CD14-positive monocyte (primary cell): ENCODE results near the gene LRRC43. TPM values are rescaled to one million over a fixed set of nuclear protein-coding genes. Genes with fewer than 3 reads are reported as not detected.

ENCODE experiments used
- DNase-seq, 3 donors: peaks; one replicate each; pipeline ENCODE4 v3.0.0-alpha.2; 2011 to 2022
- H2AFZ ChIP-seq: 2 replicates; pipeline ENCODE4 v1.6.0; 2012; ENCODE audit warnings: mild to moderate bottlenecking, low read depth, low read length, inconsistent platforms; ENCODE audit not compliant: insufficient read depth, poor library complexity, severe bottlenecking
- H3K27ac ChIP-seq, 2 donors: 1 replicate in 1 of 2; 2 replicates in 1 of 2; pipeline ENCODE4 v1.5.1; 2012 to 2013; ENCODE audit warnings: low read length in 2 of 2, control low read depth in 1 of 2, inconsistent platforms in 1 of 2, low read depth in 1 of 2, mild to moderate bottlenecking in 1 of 2
- H3K27me3 ChIP-seq, 2 donors: one replicate each; pipeline versions ENCODE4 v1.6.0 to v1.6.1; 2011 to 2013; ENCODE audit warnings: low read length in 2 of 2; ENCODE audit not compliant: control insufficient read depth in 2 of 2, insufficient read depth in 2 of 2
- H3K36me3 ChIP-seq, 2 donors: replicated peaks in 1 of 2; 1 replicate in 1 of 2; 2 replicates in 1 of 2; pipeline versions ENCODE4 v1.5.1 to v1.6.1; 2012 to 2013; ENCODE audit warnings: low read length in 2 of 2, control low read depth in 1 of 2, inconsistent platforms in 1 of 2, mild to moderate bottlenecking in 1 of 2; ENCODE audit not compliant: insufficient read depth in 2 of 2, control insufficient read depth in 1 of 2
- H3K4me1 ChIP-seq, 2 donors: 1 replicate in 1 of 2; 2 replicates in 1 of 2; pipeline versions ENCODE4 v1.5.1 to v1.6.1; 2012 to 2013; ENCODE audit warnings: low read length in 2 of 2, control low read depth in 1 of 2, inconsistent platforms in 1 of 2, mild to moderate bottlenecking in 1 of 2, moderate library complexity in 1 of 2; ENCODE audit not compliant: insufficient read depth in 2 of 2, control insufficient read depth in 1 of 2
- H3K4me2 ChIP-seq: replicated peaks from 2 replicates; pipeline ENCODE3; 2012; ENCODE audit warnings: low read length, moderate library complexity, mild to moderate bottlenecking; ENCODE audit not compliant: poor library complexity, severe bottlenecking; ENCODE audit errors: extremely low read depth
- H3K4me3 ChIP-seq, 3 experiments: fragments of 200-600 bp in 1 of 3; sonication (generic) in 1 of 3; replicated peaks in 1 of 3; 1 replicate in 2 of 3; 2 replicates in 1 of 3; pipeline ENCODE4 v1.5.1; 2011 to 2013; ENCODE audit warnings: low read length in 3 of 3, mild to moderate bottlenecking in 3 of 3, control low read depth in 2 of 3, low read depth in 2 of 3, inconsistent platforms in 1 of 3, moderate library complexity in 1 of 3
- H3K79me2 ChIP-seq: 2 replicates; pipeline ENCODE4 v1.6.0; 2012; ENCODE audit warnings: mild to moderate bottlenecking, control low read depth, inconsistent platforms, low read length, moderate library complexity; ENCODE audit not compliant: insufficient read depth
- H3K9ac ChIP-seq: 2 replicates; pipeline ENCODE4 v1.6.0; 2017; ENCODE audit warnings: low read length, mild to moderate bottlenecking; ENCODE audit not compliant: insufficient read depth, poor library complexity, severe bottlenecking
- H3K9me3 ChIP-seq, 2 donors: replicated peaks in 1 of 2; 1 replicate in 1 of 2; 2 replicates in 1 of 2; pipeline versions ENCODE4 v1.5.1 to v1.6.1; 2012 to 2013; ENCODE audit warnings: low read length in 2 of 2, control low read depth in 1 of 2; ENCODE audit not compliant: control insufficient read depth in 1 of 2, insufficient read depth in 1 of 2
- H4K20me1 ChIP-seq: 2 replicates; pipeline ENCODE4 v1.6.0; 2012; ENCODE audit warnings: mild to moderate bottlenecking, low read length, control low read depth, moderate library complexity; ENCODE audit not compliant: insufficient read depth
- H3K27ac Mint-ChIP-seq, 7 donors: one replicate each; pipeline ENCODE4 v1.8.0; 2020; ENCODE audit warnings: mild to moderate bottlenecking in 7 of 7, mixed read lengths in 7 of 7, moderate library complexity in 6 of 7, inconsistent platforms in 2 of 7
- H3K27me3 Mint-ChIP-seq, 3 donors: one replicate each; pipeline ENCODE4 v1.8.0; 2021 to 2022; ENCODE audit warnings: low read depth in 3 of 3, mild to moderate bottlenecking in 3 of 3, mixed read lengths in 3 of 3, moderate library complexity in 3 of 3, inconsistent platforms in 1 of 3
- H3K36me3 Mint-ChIP-seq, 2 donors: one replicate each; pipeline ENCODE4 v1.8.0; 2020; ENCODE audit warnings: mixed read lengths in 2 of 2, inconsistent platforms in 1 of 2, mild to moderate bottlenecking in 1 of 2
- H3K4me1 Mint-ChIP-seq: one replicate; pipeline ENCODE4 v1.8.0; 2020; ENCODE audit warnings: mild to moderate bottlenecking, mixed read lengths
- H3K4me3 Mint-ChIP-seq, 2 donors: one replicate each; pipeline ENCODE4 v1.8.0; 2020; ENCODE audit warnings: mild to moderate bottlenecking in 2 of 2, mixed read lengths in 2 of 2, moderate library complexity in 1 of 2
- H3K9me3 Mint-ChIP-seq, 7 donors: one replicate each; pipeline ENCODE4 v1.8.0; 2020 to 2022; ENCODE audit warnings: mixed read lengths in 7 of 7, mild to moderate bottlenecking in 6 of 7, moderate library complexity in 6 of 7, inconsistent platforms in 2 of 7
- CTCF ChIP-seq: fragments of 200-600 bp; IDR thresholded peaks from one replicate; pipeline ENCODE4 v1.8.0; 2022; ENCODE audit warnings: antibody characterized with exemption, mild to moderate bottlenecking
- WGBS: methylation state at CpG from one replicate; pipeline ENCODE4 v1.1.5; 2013; ENCODE audit warnings: missing lambda C conversion rate; ENCODE audit not compliant: insufficient coverage; 5-methylcytosine and 5-hydroxymethylcytosine counted together
- intact Hi-C, 2 donors: fragments of 100-400 bp; cut with micrococcal nuclease; formaldehyde crosslinking; loops; one replicate each; pipeline versions ENCODE4 v1.15.0 to v1.15.1; 2023
- polyA plus RNA-seq, 3 donors: library from polyadenylated mRNA; depleted of rRNA in 1 of 3; unstranded in 2 of 3; stranded (reverse) in 1 of 3; fragments of 300-500 nt in 2 of 3; fragments of >200 nt in 1 of 3; fragmentation: Illumina TruSeq in 2 of 3; gene quantifications; 1 replicate in 2 of 3; 2 replicates in 1 of 3; pipeline ENCODE4 v1.2.3, GENCODE V29; 2012 to 2021

The LRRC43 gene
- polyA plus RNA-seq, 3 donors = 0.19 TPM; not detected in 2

- Mint-ChIP-seq H3K4me1 (no peaks in the 10 kb centered on the region), H3K27ac (peak overlapping the region in 3 of 7 donors; percentile 1 to 74 (median 23)), H3K9me3 (no peaks in the 10 kb centered on the region), H3K27me3 (peaks cover 0 to 2% (median 0%) of the 10 kb centered on the region in 3 donors), H3K4me3 (no peak overlapping the region), H3K36me3 (peaks cover 49 to 73% of the 10 kb centered on the region in 2 donors)
- H3K4me2 ChIP-seq = no peak overlapping the region
- H3K27ac ChIP-seq = no peak overlapping the region
- H3K79me2 ChIP-seq = no peaks in the 10 kb centered on the region
- no peak for DNase-seq
- TF ChIP-seq CTCF = no peak
- H3K4me1 ChIP-seq = no peaks in the 10 kb centered on the region
- peaks cover 70 to 74% of the 10 kb centered on the region in 2 donors for H3K36me3 ChIP-seq
- no peaks in the 10 kb centered on the region for H3K27me3 ChIP-seq
- H3K9me3 ChIP-seq = no peaks in the 10 kb centered on the region
- no peak overlapping the region for H3K4me3 ChIP-seq
- WGBS = 94% methylated on average over 18 of the region's 21 CpGs
- no peak overlapping the region for H3K9ac ChIP-seq
- peaks cover 59% of the 10 kb centered on the region for H4K20me1 ChIP-seq
- H2AFZ ChIP-seq = no peak overlapping the region
- intact Hi-C loops = no loop called here
These were observed 40.8 kb upstream of the LRRC43 start for GRCh38 chr12:122141911-122142725.

DNA sequence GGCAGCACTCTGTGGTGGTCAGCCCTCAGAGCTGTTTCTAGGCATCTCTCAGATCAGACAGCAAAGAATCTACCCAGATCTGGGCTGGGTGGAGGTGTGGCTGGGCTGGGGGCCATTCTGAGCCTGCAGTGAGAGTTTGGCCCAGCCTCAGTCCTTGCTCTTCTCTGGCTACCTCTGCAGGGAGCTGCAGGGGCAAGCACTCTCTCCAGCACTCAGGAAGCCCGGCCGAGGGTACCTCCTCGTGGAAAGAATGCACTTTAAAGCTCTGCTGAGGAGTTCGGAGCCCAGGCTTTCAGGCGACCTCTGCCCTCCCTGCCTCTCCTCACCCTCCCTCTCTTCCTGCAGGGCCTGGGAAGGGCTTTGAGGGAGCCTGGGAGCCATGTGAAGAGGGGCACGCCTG is 40.1 kb upstream of the LRRC43 start:
- peaks cover 66% of the 10 kb centered on the region for H4K20me1 ChIP-seq
- no peaks in the 10 kb centered on the region for H3K9me3 ChIP-seq
- H3K36me3 ChIP-seq = peaks cover 64 to 66% of the 10 kb centered on the region in 2 donors
- no peaks in the 10 kb centered on the region for H3K27me3 ChIP-seq
- H3K27me3 Mint-ChIP-seq = peaks cover 0 to 2% (median 0%) of the 10 kb centered on the region in 3 donors
- H3K4me3 ChIP-seq = no peak overlapping the region
- intact Hi-C loops = no loop called here
- no peaks in the 10 kb centered on the region for H3K79me2 ChIP-seq
- no peaks in the 10 kb centered on the region for H3K9me3 Mint-ChIP-seq
- H3K4me1 Mint-ChIP-seq = peaks cover under 1% of the 10 kb centered on the region
- no peak overlapping the region for H3K4me2 ChIP-seq
- H3K27ac ChIP-seq = no peak overlapping the region
- no peak overlapping the region for H2AFZ ChIP-seq
- WGBS = 100% methylated on average over 1 of the region's 6 CpGs
- no peak for DNase-seq
- H3K4me1 ChIP-seq = no peaks in the 10 kb centered on the region
- no peak overlapping the region for H3K4me3 Mint-ChIP-seq
- TF ChIP-seq CTCF = no peak
- H3K36me3 Mint-ChIP-seq = peaks cover 47 to 66% of the 10 kb centered on the region in 2 donors
- H3K9ac ChIP-seq = no peak overlapping the region
- H3K27ac Mint-ChIP-seq = peak overlapping the region in 2 of 7 donors; percentile 12 to 14
